BJ (cell line): ENCODE measurements around the gene DDT. TPM values are rescaled to one million over a fixed set of nuclear protein-coding genes. Genes with fewer than 3 reads are reported as not detected.
"Not testable (repeated sequence)": the region's sequence is repeated elsewhere in the genome, so short reads cannot be mapped to it uniquely, and the experiment has no call there.

Source experiments
- CTCF ChIA-PET: fragments of 350-600 bp; formaldehyde crosslinking; extraction: SDS; loops from one replicate; lab custom pipeline; 2021; ENCODE audit warnings: antibody characterized with exemption, inconsistent platforms; lab: Yijun Ruan, JAX
- POLR2A ChIA-PET: fragments of 300-600 bp; sonication (Branson Sonifier 250); formaldehyde crosslinking; extraction: SDS; loops from one replicate; lab custom pipeline; 2021; ENCODE audit warnings: antibody characterized with exemption; lab: Charles Lee
- DNase-seq: peaks from one replicate; pipeline ENCODE4 v3.0.0-alpha.2; 2011; ENCODE audit warnings: low read depth
- H3K27me3 ChIP-seq: 2 replicates; pipeline ENCODE4 v1.6.0; 2011; ENCODE audit warnings: low read length; ENCODE audit not compliant: control insufficient read depth, insufficient read depth
- H3K36me3 ChIP-seq: 2 replicates; pipeline ENCODE4 v1.5.1; 2011; ENCODE audit warnings: low read length; ENCODE audit not compliant: control insufficient read depth, insufficient read depth
- H3K4me3 ChIP-seq: 2 replicates; pipeline ENCODE4 v1.5.1; 2011; ENCODE audit warnings: low read depth, mild to moderate bottlenecking, control low read depth, low read length
- polyA plus RNA-seq: library from polyadenylated mRNA; depleted of rRNA; stranded (reverse); fragments of >200 nt; gene quantifications from 2 replicates; pipeline ENCODE4 v1.2.3, GENCODE V29; 2011; rRNA removed
- TF ChIP-seq, protein P1 (sequence below): IDR thresholded peaks from 2 replicates; pipeline ENCODE4 v1.5.1; 2011; ENCODE audit warnings: low read depth, mild to moderate bottlenecking, control low read depth, inconsistent platforms, low read length, moderate library complexity; ENCODE audit not compliant: insufficient read depth

Gene DDT
- polyA plus RNA-seq, 1 experiment: 79.5 TPM

DNA sequence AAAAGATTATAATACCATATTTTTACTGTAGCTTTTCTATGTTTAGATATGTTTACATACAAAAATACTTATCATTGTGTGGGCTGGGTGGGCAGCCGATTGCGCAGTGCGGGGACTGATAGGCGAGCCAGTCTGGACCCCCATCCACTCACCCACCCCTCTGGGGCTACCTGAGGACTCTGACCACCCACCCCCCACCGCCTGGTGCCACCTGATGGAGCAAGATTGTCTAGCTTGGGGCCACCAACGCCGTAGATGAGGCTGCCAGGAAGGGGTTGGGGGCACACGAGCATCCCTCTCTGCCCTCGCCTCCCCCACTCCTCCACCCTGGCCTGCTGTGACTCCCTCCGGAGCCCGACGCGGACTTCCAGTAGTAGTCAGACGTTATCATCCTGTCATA is 47.7 kb downstream of the DDT start:
- ChIA-PET CTCF (no interaction called here), POLR2A (no interaction called here)
- no peak overlapping the region for H3K4me3 ChIP-seq
- TF ChIP-seq, protein P1, sequence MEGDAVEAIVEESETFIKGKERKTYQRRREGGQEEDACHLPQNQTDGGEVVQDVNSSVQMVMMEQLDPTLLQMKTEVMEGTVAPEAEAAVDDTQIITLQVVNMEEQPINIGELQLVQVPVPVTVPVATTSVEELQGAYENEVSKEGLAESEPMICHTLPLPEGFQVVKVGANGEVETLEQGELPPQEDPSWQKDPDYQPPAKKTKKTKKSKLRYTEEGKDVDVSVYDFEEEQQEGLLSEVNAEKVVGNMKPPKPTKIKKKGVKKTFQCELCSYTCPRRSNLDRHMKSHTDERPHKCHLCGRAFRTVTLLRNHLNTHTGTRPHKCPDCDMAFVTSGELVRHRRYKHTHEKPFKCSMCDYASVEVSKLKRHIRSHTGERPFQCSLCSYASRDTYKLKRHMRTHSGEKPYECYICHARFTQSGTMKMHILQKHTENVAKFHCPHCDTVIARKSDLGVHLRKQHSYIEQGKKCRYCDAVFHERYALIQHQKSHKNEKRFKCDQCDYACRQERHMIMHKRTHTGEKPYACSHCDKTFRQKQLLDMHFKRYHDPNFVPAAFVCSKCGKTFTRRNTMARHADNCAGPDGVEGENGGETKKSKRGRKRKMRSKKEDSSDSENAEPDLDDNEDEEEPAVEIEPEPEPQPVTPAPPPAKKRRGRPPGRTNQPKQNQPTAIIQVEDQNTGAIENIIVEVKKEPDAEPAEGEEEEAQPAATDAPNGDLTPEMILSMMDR: no peak
- DNase-seq: no peak
- peaks cover 11% of the 10 kb centered on the region for H3K36me3 ChIP-seq
- no peaks in the 10 kb centered on the region for H3K27me3 ChIP-seq

DNA sequence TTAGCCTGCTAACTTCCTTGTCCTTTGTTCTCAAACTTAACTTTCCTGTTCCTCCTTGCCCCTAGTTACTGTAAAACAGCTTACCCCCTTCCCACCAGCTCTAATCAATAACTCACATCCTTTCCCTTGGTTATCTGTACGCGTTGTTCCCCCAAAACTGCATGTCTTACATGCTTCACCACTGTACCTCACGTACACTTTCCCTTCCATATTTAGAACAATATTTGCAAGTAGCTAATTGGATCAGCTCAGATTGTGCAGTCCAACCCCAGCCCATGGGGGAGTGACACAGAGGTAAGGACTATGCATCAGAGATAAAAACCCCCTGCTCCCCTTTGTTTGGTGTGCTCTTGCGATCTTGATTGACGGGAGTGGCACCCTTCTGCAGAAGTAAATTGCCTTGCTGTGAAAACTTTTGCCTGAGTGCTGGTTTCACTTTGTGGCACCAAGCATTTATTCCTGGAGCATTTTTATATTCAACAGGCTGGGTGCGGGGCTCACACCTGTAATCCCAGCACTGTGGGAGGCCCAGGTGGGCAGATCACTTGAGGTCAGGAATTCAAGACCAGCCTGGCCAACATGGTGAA is 49.1 kb downstream of the DDT start:
- DNase-seq: no peak
- POLR2A ChIA-PET: no interaction called here
- peaks cover 12% of the 10 kb centered on the region for H3K36me3 ChIP-seq
- H3K4me3 ChIP-seq: no peak overlapping the region
- TF ChIP-seq, protein P1: no peak
- no peaks in the 10 kb centered on the region for H3K27me3 ChIP-seq
- CTCF ChIA-PET: no interaction called here

DNA sequence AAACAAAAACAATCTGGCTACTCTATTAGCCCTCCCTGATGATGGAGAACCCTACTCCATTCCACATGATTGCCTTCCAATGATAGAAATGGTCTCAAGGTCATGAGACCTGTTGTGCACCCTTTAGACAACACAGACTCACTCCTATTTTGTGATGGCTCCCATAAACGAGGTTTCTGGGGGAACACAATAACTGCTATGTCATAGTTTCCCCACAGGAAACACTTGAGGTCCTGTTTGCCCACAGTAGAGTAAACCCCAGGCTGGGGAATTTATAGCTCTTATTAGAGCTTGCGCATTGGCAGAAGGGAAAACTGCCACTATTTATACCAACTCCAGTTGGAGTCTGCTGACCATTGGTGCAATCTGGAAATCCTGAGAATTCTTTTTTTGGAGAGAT is 51.3 kb downstream of the DDT start:
- no peak overlapping the region for H3K4me3 ChIP-seq
- no peaks in the 10 kb centered on the region for H3K27me3 ChIP-seq
- H3K36me3 ChIP-seq: peaks cover 11% of the 10 kb centered on the region
- ChIA-PET CTCF (no interaction called here), POLR2A (no interaction called here)
- TF ChIP-seq, protein P1: no peak
- DNase-seq: no peak

DNA sequence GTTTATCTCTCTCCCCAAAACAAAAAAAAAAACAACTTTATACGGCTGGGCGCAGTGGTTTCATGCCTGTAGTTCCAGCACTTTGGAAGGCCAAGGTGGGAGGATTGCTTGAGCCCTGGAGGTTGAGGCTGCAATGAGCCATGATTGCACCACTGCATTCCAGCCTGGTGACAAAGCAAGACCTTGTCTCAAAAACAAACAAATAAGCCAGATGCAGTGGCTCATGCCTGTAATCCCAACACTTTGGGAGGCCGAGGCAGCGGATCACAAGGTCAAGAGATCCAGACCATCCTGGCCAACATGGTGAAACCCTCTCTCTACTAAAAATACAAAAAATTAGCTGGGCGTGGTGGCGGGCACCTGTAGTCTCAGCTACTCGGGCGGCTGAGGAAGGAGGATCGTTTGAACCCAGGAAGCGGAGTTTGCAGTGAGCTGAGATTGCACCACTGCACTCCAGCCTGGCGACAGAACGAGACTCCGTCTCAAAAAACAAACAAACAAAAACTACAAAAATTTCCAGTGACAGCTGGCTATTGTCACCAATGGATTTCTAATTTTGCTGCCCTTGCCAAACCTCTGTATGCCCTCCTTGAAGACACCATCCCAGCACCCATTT is 52.5 kb downstream of the DDT start:
- DNase-seq, H3K27me3 ChIP-seq, POLR2A ChIA-PET, H3K4me3 ChIP-seq: not testable (repeated sequence)
- peaks cover 14% of the 10 kb centered on the region for H3K36me3 ChIP-seq
- CTCF ChIA-PET: interaction anchor here (0.5 to 1.0 kb wide), 3 partner anchors 8 to 255 kb away, joined by 3 read pairs; no protein-coding TSS in a partner anchor

Other genes with a start within 250 kb of the DDT start
- gene ZNF70, start 223.3 kb downstream of the DDT start, polyA plus RNA-seq: 1.4 TPM in 2 replicates
- gene VPREB3, start 220.0 kb downstream of the DDT start, polyA plus RNA-seq: 0.21 TPM in 1 of 2 replicates, not detected in the other
- 2.6 and 4.0 TPM in 2 replicates for gene C22orf15, start 211.5 kb downstream of the DDT start, polyA plus RNA-seq
- 22.1 and 22.5 TPM in 2 replicates for gene CHCHD10, start 206.5 kb downstream of the DDT start, polyA plus RNA-seq
- 14.5 and 38.1 TPM in 2 replicates for gene MMP11, start 201.6 kb downstream of the DDT start, polyA plus RNA-seq
- gene SMARCB1, start 187.5 kb downstream of the DDT start, polyA plus RNA-seq: 136 and 174 TPM in 2 replicates
- 0.47 and 0.71 TPM in 2 replicates for gene DERL3, start 135.4 kb downstream of the DDT start, polyA plus RNA-seq
- 9.6 and 14.7 TPM in 2 replicates for gene SLC2A11, start 116.6 kb downstream of the DDT start, polyA plus RNA-seq
- 202 and 246 TPM in 2 replicates for gene MIF, start 80.1 kb downstream of the DDT start, polyA plus RNA-seq
- gene GSTT2B, start 13.2 kb downstream of the DDT start, polyA plus RNA-seq: 3.6 and 5.9 TPM in 2 replicates
- 0.06 TPM in 1 of 2 replicates, not detected in the other for gene DDTL, start 7.6 kb downstream of the DDT start, polyA plus RNA-seq
- 0.16 and 0.23 TPM in 2 replicates for gene GSTT2, start 5.7 kb upstream of the DDT start, polyA plus RNA-seq
- gene GSTT4, start 31.0 kb upstream of the DDT start, polyA plus RNA-seq: not detected in 2 replicates
- gene CABIN1, start 36.9 kb upstream of the DDT start, polyA plus RNA-seq: 7.0 and 7.2 TPM in 2 replicates
- 2.6 and 5.2 TPM in 2 replicates for gene SUSD2, start 207.0 kb upstream of the DDT start, polyA plus RNA-seq